DND-41 (cell line): Measurements from ENCODE around the gene PLK5.

Experiments
- ATAC-seq: fragments of 200-7000 bp; cut with Tn5 transposase; 3 replicates; pipeline ENCODE4 v1.9.1; 2021; ENCODE audit warnings: low read depth; ENCODE audit not compliant: insufficient read depth
- DNase-seq: peaks from one replicate; pipeline ENCODE4 v3.0.0-alpha.2; 2020
- H2AFZ ChIP-seq: 2 replicates; pipeline ENCODE4 v1.6.0; 2012; ENCODE audit warnings: low read depth, low read length
- H3K27ac ChIP-seq: 2 replicates; pipeline ENCODE4 v1.5.1; 2012; ENCODE audit warnings: low read length, inconsistent platforms
- H3K27me3 ChIP-seq: fragments of 200-600 bp; sonication (generic); 2 replicates; pipeline ENCODE4 v1.6.0; 2012; ENCODE audit warnings: low read length, mild to moderate bottlenecking, inconsistent platforms; ENCODE audit not compliant: insufficient read depth, poor library complexity
- H3K36me3 ChIP-seq: 2 replicates; pipeline ENCODE4 v1.5.1; 2012; ENCODE audit warnings: low read length, inconsistent platforms; ENCODE audit not compliant: insufficient read depth
- H3K4me1 ChIP-seq: 2 replicates; pipeline ENCODE4 v1.5.1; 2012; ENCODE audit warnings: mild to moderate bottlenecking, low read length; ENCODE audit not compliant: insufficient read depth
- H3K4me2 ChIP-seq: 2 replicates; pipeline ENCODE4 v1.6.0; 2012; ENCODE audit warnings: mild to moderate bottlenecking, moderate library complexity, low read length, inconsistent platforms; ENCODE audit not compliant: insufficient read depth
- H3K4me3 ChIP-seq, 2 experiments: fragments of 200-600 bp in 1 of 2; shearing (Covaris generic) in 1 of 2; 2 replicates each; pipeline ENCODE4 v1.5.1; 2012 to 2016; ENCODE audit warnings: inconsistent platforms in 2 of 2, low read length in 2 of 2, mild to moderate bottlenecking in 2 of 2, low read depth in 1 of 2, moderate library complexity in 1 of 2
- H3K79me2 ChIP-seq: 2 replicates; pipeline ENCODE4 v1.6.0; 2012; ENCODE audit warnings: low read length, inconsistent platforms; ENCODE audit not compliant: insufficient read depth
- H3K9ac ChIP-seq: 2 replicates; pipeline ENCODE4 v1.6.0; 2012; ENCODE audit warnings: low read depth, mild to moderate bottlenecking, inconsistent platforms, low read length, moderate library complexity
- H3K9me3 ChIP-seq: 2 replicates; pipeline ENCODE4 v1.5.1; 2012; ENCODE audit warnings: low read length, moderate library complexity, mild to moderate bottlenecking, inconsistent platforms; ENCODE audit not compliant: insufficient read depth, severe bottlenecking
- H4K20me1 ChIP-seq: 2 replicates; pipeline ENCODE4 v1.6.0; 2012; ENCODE audit warnings: low read length; ENCODE audit not compliant: insufficient read depth
- EZH2 ChIP-seq: IDR thresholded peaks from 3 replicates; pipeline ENCODE4 v1.6.1; 2012; ENCODE audit warnings: borderline replicate concordance, low read depth, mild to moderate bottlenecking, moderate library complexity, low read length, inconsistent platforms; ENCODE audit not compliant: severe bottlenecking
- TF ChIP-seq, protein P1 (sequence below): IDR thresholded peaks from 2 replicates; pipeline ENCODE4 v1.5.1; 2012; ENCODE audit warnings: borderline replicate concordance, low read length, moderate library complexity, mild to moderate bottlenecking; ENCODE audit not compliant: poor library complexity, severe bottlenecking; ENCODE audit errors: extremely low read depth

PLK5 gene

DNA sequence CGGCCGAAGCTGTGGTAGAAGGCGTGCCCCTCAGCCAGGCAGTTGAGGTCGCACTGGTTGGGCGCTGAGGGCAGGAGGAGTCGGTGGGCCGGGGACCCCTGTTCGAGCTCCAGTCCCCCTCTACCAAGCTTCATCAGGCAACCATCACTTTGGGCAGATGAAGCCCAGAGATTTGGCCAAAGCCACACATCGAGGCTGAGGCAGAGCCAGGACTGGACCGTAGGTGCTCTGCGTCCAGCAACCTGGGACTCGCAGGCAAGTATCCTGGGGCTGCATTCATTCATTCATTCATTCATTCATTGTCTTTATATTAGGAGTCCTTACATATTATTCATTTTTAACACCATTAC, 15.4 kb upstream of the PLK5 start:
- H3K4me3 ChIP-seq, result no peak overlapping the region
- H3K4me1 ChIP-seq, result 0 out of 2 replicates have a peak, but pooled peaks cover 3% of the 10 kb centered on the region
- H3K9ac ChIP-seq, result no peak overlapping the region
- H3K9me3 ChIP-seq, result no peaks in the 10 kb centered on the region
- H3K27me3 ChIP-seq, result no peaks in the 10 kb centered on the region
- DNase-seq (no peak), ATAC-seq (no peak)
- TF ChIP-seq, protein P1, sequence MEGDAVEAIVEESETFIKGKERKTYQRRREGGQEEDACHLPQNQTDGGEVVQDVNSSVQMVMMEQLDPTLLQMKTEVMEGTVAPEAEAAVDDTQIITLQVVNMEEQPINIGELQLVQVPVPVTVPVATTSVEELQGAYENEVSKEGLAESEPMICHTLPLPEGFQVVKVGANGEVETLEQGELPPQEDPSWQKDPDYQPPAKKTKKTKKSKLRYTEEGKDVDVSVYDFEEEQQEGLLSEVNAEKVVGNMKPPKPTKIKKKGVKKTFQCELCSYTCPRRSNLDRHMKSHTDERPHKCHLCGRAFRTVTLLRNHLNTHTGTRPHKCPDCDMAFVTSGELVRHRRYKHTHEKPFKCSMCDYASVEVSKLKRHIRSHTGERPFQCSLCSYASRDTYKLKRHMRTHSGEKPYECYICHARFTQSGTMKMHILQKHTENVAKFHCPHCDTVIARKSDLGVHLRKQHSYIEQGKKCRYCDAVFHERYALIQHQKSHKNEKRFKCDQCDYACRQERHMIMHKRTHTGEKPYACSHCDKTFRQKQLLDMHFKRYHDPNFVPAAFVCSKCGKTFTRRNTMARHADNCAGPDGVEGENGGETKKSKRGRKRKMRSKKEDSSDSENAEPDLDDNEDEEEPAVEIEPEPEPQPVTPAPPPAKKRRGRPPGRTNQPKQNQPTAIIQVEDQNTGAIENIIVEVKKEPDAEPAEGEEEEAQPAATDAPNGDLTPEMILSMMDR, result no peak
- no peak for TF ChIP-seq EZH2
- no peaks in the 10 kb centered on the region; the same call in 1 of the 2 replicates for H4K20me1 ChIP-seq
- no peak overlapping the region for H2AFZ ChIP-seq
- H3K27ac ChIP-seq, result no peak overlapping the region
- no peak overlapping the region for H3K4me2 ChIP-seq
- H3K79me2 ChIP-seq, result no peaks in the 10 kb centered on the region
- no peaks in the 10 kb centered on the region for H3K36me3 ChIP-seq

DNA sequence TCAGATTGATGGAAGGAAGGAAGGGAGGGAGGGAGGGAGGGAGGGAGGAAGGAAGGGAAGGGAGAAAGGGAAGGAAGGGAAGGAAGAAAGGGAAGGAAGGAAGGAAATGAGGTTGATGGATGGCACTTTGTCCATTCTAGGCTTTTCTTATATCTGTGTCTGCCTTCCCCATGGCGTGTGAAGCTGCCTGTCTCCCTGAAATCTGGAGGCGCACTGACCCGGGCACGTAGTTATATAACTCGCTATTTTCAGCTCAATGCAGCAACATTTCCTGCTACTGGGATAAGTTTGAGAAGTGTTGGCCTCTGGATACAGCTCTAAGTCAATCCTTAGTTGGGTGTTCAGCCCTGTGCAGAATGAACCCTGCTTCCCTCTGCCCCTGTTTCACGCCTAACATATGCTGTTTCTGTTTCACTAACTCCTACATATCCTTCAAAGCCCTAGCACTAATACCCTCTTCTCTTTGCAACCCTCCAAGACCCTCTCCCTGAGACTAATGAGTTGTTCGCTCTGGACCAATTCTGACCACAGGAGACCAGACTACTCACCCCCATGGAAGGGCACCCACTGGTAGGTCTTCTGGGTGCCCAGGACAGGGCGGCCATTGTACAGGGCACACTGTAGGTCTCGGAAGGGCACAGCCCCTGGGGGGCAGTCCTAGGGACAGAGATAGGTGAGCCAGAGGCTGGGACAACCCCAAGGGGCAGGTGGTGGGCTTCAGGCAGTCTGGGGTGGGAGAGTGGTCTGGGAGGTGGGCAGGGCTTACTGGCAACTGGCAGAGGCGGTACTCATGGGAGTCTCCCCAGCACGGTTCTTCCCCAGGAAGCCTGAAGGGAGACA, 14.1 kb upstream of the PLK5 start:
- Histone ChIP-seq H2AFZ (no peak overlapping the region), H3K4me1 (no peaks in the 10 kb centered on the region), H3K27me3 (no peaks in the 10 kb centered on the region), H3K9me3 (no peaks in the 10 kb centered on the region), H3K27ac (no peak overlapping the region), H3K36me3 (no peaks in the 10 kb centered on the region), H3K9ac (no peak overlapping the region), H4K20me1 (no peaks in the 10 kb centered on the region; the same call in 1 of the 2 replicates), H3K4me3 (no peak overlapping the region), H3K79me2 (no peaks in the 10 kb centered on the region), H3K4me2 (no peak overlapping the region)
- no peak for ATAC-seq
- TF ChIP-seq, protein P1, result no peak
- no peak for TF ChIP-seq EZH2
- DNase-seq, result no peak

DNA sequence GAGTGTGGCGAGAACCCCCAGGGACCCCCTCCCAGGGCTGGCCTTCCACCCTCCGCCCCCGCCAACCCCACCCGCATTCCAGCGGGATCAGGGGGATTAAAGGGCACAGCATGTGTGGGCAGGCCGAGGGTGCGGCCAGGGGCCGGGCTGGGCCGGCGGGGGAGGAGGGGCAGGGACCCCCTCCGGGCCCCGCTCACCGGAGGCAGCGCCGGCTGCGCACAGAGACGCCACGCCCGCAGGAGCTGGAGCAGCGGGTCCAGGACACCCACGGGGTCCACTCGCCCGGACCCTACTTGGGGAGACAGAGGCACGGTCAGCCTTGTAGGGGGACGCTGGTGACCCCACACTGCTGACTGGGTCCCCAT, 13.5 kb upstream of the PLK5 start:
- no peak overlapping the region for H3K4me3 ChIP-seq
- ATAC-seq, result no peak
- H3K9me3 ChIP-seq, result no peaks in the 10 kb centered on the region
- DNase-seq, result no peak
- no peak overlapping the region for H2AFZ ChIP-seq
- H3K9ac ChIP-seq, result no peak overlapping the region
- H3K4me2 ChIP-seq, result no peak overlapping the region
- H4K20me1 ChIP-seq, result no peaks in the 10 kb centered on the region; the same call in 1 of the 2 replicates
- no peaks in the 10 kb centered on the region for H3K4me1 ChIP-seq
- no peak overlapping the region for H3K27ac ChIP-seq
- H3K27me3 ChIP-seq, result no peaks in the 10 kb centered on the region
- no peaks in the 10 kb centered on the region for H3K36me3 ChIP-seq
- no peaks in the 10 kb centered on the region for H3K79me2 ChIP-seq
- TF ChIP-seq EZH2, result no peak
- TF ChIP-seq, protein P1, result no peak
